ENCODE results near the gene CES3.

GRCh38 chr16:67023689-67024088 lies 62.6 kb downstream of the CES3 start:
- TF ChIP-seq CTCF (IDR thresholded peaks at IDR 0.05) (no peak), POLR2A (IDR thresholded peaks at IDR 0.05) (no peak)
